Neural progenitor cell (in vitro differentiated cells): ENCODE results near the gene MRPL23. TPM values are rescaled to one million over a fixed set of nuclear protein-coding genes. Genes with fewer than 3 reads are reported as not detected.

ENCODE experiments used
- DNase-seq: peaks from one replicate; pipeline ENCODE4 v3.0.0-alpha.2; 2016; ENCODE audit warnings: low spot score
- H2AFZ ChIP-seq: fragments of 200-600 bp; sonication (generic); replicated peaks from 2 replicates; pipeline ENCODE4 v1.6.1; 2016; ENCODE audit warnings: antibody characterized with exemption
- H3F3A ChIP-seq: fragments of 200-600 bp; sonication (generic); 2 replicates; pipeline ENCODE4 v1.6.1; 2016; ENCODE audit warnings: antibody characterized with exemption, low read depth
- H3K27ac ChIP-seq: fragments of 200-600 bp; sonication (generic); 2 replicates; pipeline ENCODE4 v1.5.1; 2016; ENCODE audit warnings: mild to moderate bottlenecking
- H3K27me3 ChIP-seq: fragments of 200-600 bp; sonication (generic); 2 replicates; pipeline ENCODE4 v1.6.1; 2016; ENCODE audit warnings: mild to moderate bottlenecking, moderate library complexity
- H3K36me3 ChIP-seq: fragments of 200-600 bp; sonication (generic); 2 replicates; pipeline ENCODE4 v1.5.1; 2016
- H3K4me1 ChIP-seq: fragments of 200-600 bp; sonication (generic); 2 replicates; pipeline ENCODE4 v1.6.1; 2016; ENCODE audit warnings: mixed run types
- H3K4me2 ChIP-seq: fragments of 200-600 bp; sonication (generic); 2 replicates; pipeline ENCODE4 v1.6.1; 2016
- H3K4me3 ChIP-seq: fragments of 200-600 bp; sonication (generic); 2 replicates; pipeline ENCODE4 v1.5.1; 2016
- H3K79me2 ChIP-seq: fragments of 200-600 bp; sonication (generic); 2 replicates; pipeline ENCODE4 v1.6.1; 2016; ENCODE audit warnings: low read depth
- H3K9ac ChIP-seq: fragments of 200-600 bp; sonication (generic); 2 replicates; pipeline ENCODE4 v1.6.1; 2016
- H3K9me3 ChIP-seq: fragments of 200-600 bp; sonication (generic); 2 replicates; pipeline ENCODE4 v1.5.1; 2016; ENCODE audit warnings: low read depth
- H4K20me1 ChIP-seq: fragments of 200-600 bp; sonication (generic); 2 replicates; pipeline ENCODE4 v1.6.1; 2016; ENCODE audit warnings: low read depth
- H3K27ac Mint-ChIP-seq: 3 replicates; pipeline ENCODE4 v1.8.0; 2021; ENCODE audit warnings: mixed read lengths
- H3K27me3 Mint-ChIP-seq: 2 replicates; pipeline ENCODE4 v1.8.0; 2022; ENCODE audit warnings: low read depth, mild to moderate bottlenecking, inconsistent platforms, moderate library complexity, mixed read lengths; ENCODE audit not compliant: insufficient read depth
- H3K36me3 Mint-ChIP-seq: 3 replicates; pipeline ENCODE4 v1.8.0; 2021; ENCODE audit warnings: mixed read lengths
- H3K4me1 Mint-ChIP-seq: 3 replicates; pipeline ENCODE4 v1.8.0; 2021; ENCODE audit warnings: mixed read lengths
- H3K4me3 Mint-ChIP-seq: 3 replicates; pipeline ENCODE4 v1.8.0; 2021; ENCODE audit warnings: mild to moderate bottlenecking, moderate library complexity, mixed read lengths
- H3K9me3 Mint-ChIP-seq: 3 replicates; pipeline ENCODE4 v1.8.0; 2020; ENCODE audit warnings: mixed read lengths
- EZH2 ChIP-seq: fragments of 200-600 bp; sonication (generic); IDR thresholded peaks from 2 replicates; pipeline ENCODE4 v1.6.1; 2017; ENCODE audit warnings: antibody characterized with exemption, mild to moderate bottlenecking, moderate library complexity
- EZH2phosphoT487 ChIP-seq: fragments of 200-600 bp; sonication (generic); IDR thresholded peaks from 2 replicates; pipeline ENCODE4 v1.6.1; 2017; ENCODE audit warnings: antibody characterized with exemption
- total RNA-seq: library from RNA; depleted of rRNA; stranded (reverse); fragments of >200 nt; gene quantifications from 2 replicates; pipeline ENCODE4 v1.2.3, GENCODE V29; 2015; ENCODE audit warnings: low replicate concordance
- TF ChIP-seq, protein P1 (sequence below): fragments of 200-600 bp; sonication (generic); IDR thresholded peaks from 2 replicates; pipeline ENCODE4 v1.5.1; 2017; ENCODE audit warnings: antibody characterized with exemption, mild to moderate bottlenecking

The MRPL23 gene
- total RNA-seq, 1 donor from 2014 or later = 43.2 TPM

DNA sequence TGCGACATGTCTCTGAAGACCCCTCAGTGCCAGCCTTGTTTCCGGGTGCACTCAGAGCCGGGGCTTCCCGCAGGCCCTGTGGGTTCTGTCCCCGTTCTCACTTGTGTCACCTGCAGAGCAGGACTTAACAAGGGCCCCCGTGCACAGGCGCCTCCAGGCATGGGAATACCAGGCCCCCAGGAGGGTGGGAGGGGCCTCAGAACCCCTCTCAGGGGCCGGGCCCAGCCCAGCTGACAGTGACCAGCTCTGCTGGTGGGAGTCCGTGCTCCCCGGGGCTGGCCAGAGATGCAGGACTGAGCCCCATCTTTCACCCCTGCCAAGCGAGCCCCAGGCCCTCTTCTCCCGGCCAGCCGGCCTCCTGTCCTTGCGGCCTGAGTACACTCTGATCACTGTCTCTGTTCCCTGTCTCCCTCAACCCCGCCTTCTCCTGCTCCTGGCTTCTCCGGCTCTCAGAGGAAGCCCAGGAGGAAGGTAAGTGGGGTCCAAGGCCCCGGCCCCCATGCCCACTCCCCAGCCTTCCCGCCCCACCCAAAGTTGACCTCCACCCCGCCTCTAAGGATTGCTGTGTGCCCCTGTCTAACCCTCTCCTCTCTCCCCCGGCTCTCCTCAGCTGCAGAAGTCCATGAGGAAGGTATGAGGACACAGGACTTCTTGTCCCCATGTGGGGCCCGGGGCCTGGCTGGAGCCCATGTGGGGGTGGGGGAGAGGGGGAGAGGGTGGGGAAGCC is 22.3 kb upstream of the MRPL23 start:
- Mint-ChIP-seq H3K4me1 (peaks cover 12% of the 10 kb centered on the region), H3K27ac (no peak overlapping the region)
- peak; percentile 1 for DNase-seq

DNA sequence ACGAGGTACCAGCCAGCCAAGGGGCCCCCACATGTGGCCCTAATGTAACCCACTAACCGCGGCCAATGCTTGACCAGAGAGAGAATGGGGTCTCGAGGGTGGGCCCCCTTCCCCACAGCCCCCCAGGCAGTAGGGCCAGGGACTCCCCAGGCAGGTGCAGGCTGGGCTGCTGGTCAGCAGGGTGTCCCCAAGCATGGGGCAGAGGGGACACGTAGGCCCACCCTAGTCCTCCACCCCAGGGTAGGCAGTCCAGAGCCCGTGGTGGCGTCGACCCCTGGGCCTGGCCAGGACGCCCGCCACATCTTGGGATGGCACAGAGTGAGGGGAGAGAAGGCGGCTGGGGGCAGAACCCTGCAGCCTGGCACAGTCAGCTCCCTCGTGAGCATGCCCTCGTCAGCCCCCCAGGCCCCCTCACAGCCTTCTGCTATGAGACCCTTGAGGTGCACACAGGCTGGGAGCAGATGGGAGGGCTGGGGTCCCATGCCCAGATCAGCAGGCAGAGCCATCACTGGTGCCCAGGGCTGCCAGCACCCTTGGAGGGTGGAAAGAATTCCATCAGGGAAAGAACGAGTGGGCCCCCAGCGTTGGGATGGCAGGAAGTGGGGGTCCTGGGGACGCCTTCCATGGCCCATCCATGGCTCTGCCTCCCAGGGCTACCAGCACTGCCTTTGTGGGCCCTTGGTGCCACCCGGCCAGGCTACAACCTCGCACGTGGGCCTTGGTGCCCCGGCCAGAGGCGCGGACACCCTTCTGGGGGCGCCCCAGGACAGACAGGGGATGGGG is 21.6 kb upstream of the MRPL23 start:
- H3K9me3 Mint-ChIP-seq = no peaks in the 10 kb centered on the region
- no peak for DNase-seq
- no peak overlapping the region for H3K4me3 ChIP-seq

More for the DNA sequence above, 22.3 kb upstream of the MRPL23 start:
- H3K9ac ChIP-seq = no peak overlapping the region
- H3K36me3 ChIP-seq = no peaks in the 10 kb centered on the region
- Mint-ChIP-seq H3K27me3 (peaks cover 7% of the 10 kb centered on the region), H3K4me3 (no peak overlapping the region), H3K9me3 (no peaks in the 10 kb centered on the region), H3K36me3 (no peaks in the 10 kb centered on the region)
- no peak overlapping the region for H2AFZ ChIP-seq
- H3K9me3 ChIP-seq = no peaks in the 10 kb centered on the region
- no peak overlapping the region for H3K4me2 ChIP-seq
- H3K27me3 ChIP-seq = no peaks in the 10 kb centered on the region
- H3F3A ChIP-seq = no peaks in the 10 kb centered on the region
- H3K27ac ChIP-seq = no peak overlapping the region
- H3K4me1 ChIP-seq = peaks cover 4% of the 10 kb centered on the region
- no peaks in the 10 kb centered on the region for H3K79me2 ChIP-seq
- no peak for TF ChIP-seq EZH2
- no peak overlapping the region for H3K4me3 ChIP-seq
- no peaks in the 10 kb centered on the region for H4K20me1 ChIP-seq

GRCh38 chr11:1926156-1927025 is 20.7 kb upstream of the MRPL23 start:
- no peak overlapping the region for H3K27ac ChIP-seq

More for the DNA sequence above, 21.6 kb upstream of the MRPL23 start:
- H3K36me3 Mint-ChIP-seq = no peaks in the 10 kb centered on the region
- H3K27me3 ChIP-seq = no peaks in the 10 kb centered on the region
- peaks cover 6% of the 10 kb centered on the region for H3K27me3 Mint-ChIP-seq
- no peak overlapping the region for H3K9ac ChIP-seq
- H4K20me1 ChIP-seq = no peaks in the 10 kb centered on the region
- H3K79me2 ChIP-seq = no peaks in the 10 kb centered on the region
- no peaks in the 10 kb centered on the region for H3K9me3 ChIP-seq
- no peak overlapping the region for H3K4me3 Mint-ChIP-seq
- H3K27ac Mint-ChIP-seq = no peak overlapping the region
- no peak overlapping the region for H2AFZ ChIP-seq
- H3K36me3 ChIP-seq = no peaks in the 10 kb centered on the region
- peaks cover 4% of the 10 kb centered on the region for H3K4me1 ChIP-seq
- H3K4me2 ChIP-seq = no peak overlapping the region
- TF ChIP-seq, protein P1, sequence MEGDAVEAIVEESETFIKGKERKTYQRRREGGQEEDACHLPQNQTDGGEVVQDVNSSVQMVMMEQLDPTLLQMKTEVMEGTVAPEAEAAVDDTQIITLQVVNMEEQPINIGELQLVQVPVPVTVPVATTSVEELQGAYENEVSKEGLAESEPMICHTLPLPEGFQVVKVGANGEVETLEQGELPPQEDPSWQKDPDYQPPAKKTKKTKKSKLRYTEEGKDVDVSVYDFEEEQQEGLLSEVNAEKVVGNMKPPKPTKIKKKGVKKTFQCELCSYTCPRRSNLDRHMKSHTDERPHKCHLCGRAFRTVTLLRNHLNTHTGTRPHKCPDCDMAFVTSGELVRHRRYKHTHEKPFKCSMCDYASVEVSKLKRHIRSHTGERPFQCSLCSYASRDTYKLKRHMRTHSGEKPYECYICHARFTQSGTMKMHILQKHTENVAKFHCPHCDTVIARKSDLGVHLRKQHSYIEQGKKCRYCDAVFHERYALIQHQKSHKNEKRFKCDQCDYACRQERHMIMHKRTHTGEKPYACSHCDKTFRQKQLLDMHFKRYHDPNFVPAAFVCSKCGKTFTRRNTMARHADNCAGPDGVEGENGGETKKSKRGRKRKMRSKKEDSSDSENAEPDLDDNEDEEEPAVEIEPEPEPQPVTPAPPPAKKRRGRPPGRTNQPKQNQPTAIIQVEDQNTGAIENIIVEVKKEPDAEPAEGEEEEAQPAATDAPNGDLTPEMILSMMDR = no peak
- TF ChIP-seq EZH2phosphoT487 (no peak), EZH2 (no peak)
- peaks cover 14% of the 10 kb centered on the region for H3K4me1 Mint-ChIP-seq
- H3F3A ChIP-seq = no peaks in the 10 kb centered on the region
- no peak overlapping the region for H3K27ac ChIP-seq

More at GRCh38 chr11:1926156-1927025, 20.7 kb upstream of the MRPL23 start:
- H3K79me2 ChIP-seq = no peaks in the 10 kb centered on the region
- Mint-ChIP-seq H3K36me3 (no peaks in the 10 kb centered on the region), H3K27me3 (peaks cover 6% of the 10 kb centered on the region), H3K4me1 (peaks cover 12% of the 10 kb centered on the region), H3K9me3 (no peaks in the 10 kb centered on the region), H3K27ac (peak overlapping the region; percentile 88), H3K4me3 (no peak overlapping the region)
- H3K36me3 ChIP-seq = no peaks in the 10 kb centered on the region
- no peaks in the 10 kb centered on the region for H3F3A ChIP-seq
- no peak for TF ChIP-seq EZH2phosphoT487
- no peak for TF ChIP-seq EZH2
- TF ChIP-seq, protein P1 = no peak
- no peak overlapping the region for H3K4me3 ChIP-seq
- peak overlapping the region; percentile 57 for H2AFZ ChIP-seq
- H3K27me3 ChIP-seq = no peaks in the 10 kb centered on the region
- no peak overlapping the region for H3K9ac ChIP-seq
- no peak overlapping the region for H3K4me2 ChIP-seq
- peak; percentile 2 for DNase-seq
- no peaks in the 10 kb centered on the region for H4K20me1 ChIP-seq
- H3K9me3 ChIP-seq = no peaks in the 10 kb centered on the region
- H3K4me1 ChIP-seq = peaks cover 4% of the 10 kb centered on the region
